HepG2 (cell line): Measurements from ENCODE around the gene RAE1. TPM values are rescaled to one million over a fixed set of nuclear protein-coding genes. Genes with fewer than 3 reads are reported as not detected.
A peak's percentile ranks its signal among the peaks of the same experiment; 100 is the strongest.

Source experiments
- ARID4A ChIP-seq: sonication (generic); formaldehyde crosslinking; IDR thresholded peaks from 2 replicates; pipeline ENCODE4 v1.5.0; 2020; ENCODE audit warnings: mild to moderate bottlenecking, missing genetic modification reagents, borderline replicate concordance
- CBX1 ChIP-seq: IDR thresholded peaks from one replicate; pipeline ENCODE4 v1.6.1; 2016; ENCODE audit warnings: antibody characterized with exemption, low read depth
- CC2D1A ChIP-seq: sonication (generic); formaldehyde crosslinking; IDR thresholded peaks from 2 replicates; pipeline ENCODE4 v1.8.1; 2023; ENCODE audit warnings: mild to moderate bottlenecking, missing genetic modification reagents
- FOXC1 ChIP-seq: sonication (generic); formaldehyde crosslinking; IDR thresholded peaks from 2 replicates; pipeline ENCODE4 v1.8.0; 2022; ENCODE audit warnings: mild to moderate bottlenecking, missing genetic modification reagents, borderline replicate concordance
- GMEB2 ChIP-seq: IDR thresholded peaks from 2 replicates; pipeline ENCODE4 v1.6.1; 2016; ENCODE audit warnings: missing biosample characterization, missing genetic modification reagents, low read depth
- HDAC2 ChIP-seq: sonication (generic); formaldehyde crosslinking; IDR thresholded peaks from 2 replicates; pipeline ENCODE4 v1.4.0; 2020; ENCODE audit warnings: missing genetic modification reagents
- KDM1A ChIP-seq: IDR thresholded peaks from 2 replicates; pipeline ENCODE4 v1.6.1; 2016; ENCODE audit warnings: missing compliant biosample characterization
- MAF1 ChIP-seq: sonication (generic); formaldehyde crosslinking; IDR thresholded peaks from 2 replicates; pipeline ENCODE4 v1.5.0; 2020; ENCODE audit warnings: missing genetic modification reagents, borderline replicate concordance
- MAFF ChIP-seq: IDR thresholded peaks from 2 replicates; pipeline ENCODE4 v1.6.1; 2011; ENCODE audit warnings: low read depth, low read length, improper control_type of control experiment
- NCOA2 ChIP-seq: sonication (generic); formaldehyde crosslinking; IDR thresholded peaks from 2 replicates; pipeline ENCODE4 v1.8.0; 2022; ENCODE audit warnings: inconsistent platforms
- PAF1 ChIP-seq: IDR thresholded peaks from 2 replicates; pipeline ENCODE4 v1.6.1; 2016; ENCODE audit warnings: missing genetic modification reagents, missing compliant biosample characterization
- PLSCR1 ChIP-seq: sonication (generic); formaldehyde crosslinking; IDR thresholded peaks from 2 replicates; pipeline ENCODE4 v1.5.0; 2020; ENCODE audit warnings: missing genetic modification reagents, mild to moderate bottlenecking, borderline replicate concordance
- SCMH1 ChIP-seq: sonication (generic); formaldehyde crosslinking; IDR thresholded peaks from 2 replicates; pipeline ENCODE4 v1.9.0; 2021; ENCODE audit warnings: missing genetic modification reagents, mild to moderate bottlenecking, borderline replicate concordance
- SETDB1 ChIP-seq: sonication (generic); formaldehyde crosslinking; IDR thresholded peaks from 2 replicates; pipeline ENCODE4 v1.5.1; 2020; ENCODE audit warnings: missing genetic modification reagents, mild to moderate bottlenecking, borderline replicate concordance
- SMYD3 ChIP-seq: sonication (generic); formaldehyde crosslinking; IDR thresholded peaks from 2 replicates; pipeline ENCODE4 v1.8.1; 2023; ENCODE audit warnings: mild to moderate bottlenecking, missing genetic modification reagents
- TBX3 ChIP-seq: fragments of 450-650 bp; IDR thresholded peaks from 2 replicates; pipeline ENCODE4 v1.6.1; 2017; ENCODE audit warnings: antibody characterized with exemption, mild to moderate bottlenecking, inconsistent platforms, borderline replicate concordance
- TRIM24 ChIP-seq: sonication (generic); formaldehyde crosslinking; IDR thresholded peaks from 2 replicates; pipeline ENCODE4 v1.8.0; 2022; ENCODE audit warnings: mild to moderate bottlenecking, missing genetic modification reagents
- U2AF1 ChIP-seq: fragments of 200-400 bp; formaldehyde crosslinking; optimal IDR thresholded peaks from 2 replicates; pipeline ENCODE3; 2017; ENCODE audit warnings: mild to moderate bottlenecking, low read depth, low read length
- ZFP1 ChIP-seq: IDR thresholded peaks from 2 replicates; pipeline ENCODE4 v1.6.1; 2016
- ZIK1 ChIP-seq: sonication (generic); formaldehyde crosslinking; IDR thresholded peaks from 2 replicates; pipeline ENCODE4 v1.5.0; 2020; ENCODE audit warnings: mild to moderate bottlenecking, low read depth, missing genetic modification reagents, borderline replicate concordance
- ZNF326 ChIP-seq: sonication (generic); formaldehyde crosslinking; IDR thresholded peaks from 2 replicates; pipeline ENCODE4 v1.4.0; 2020; ENCODE audit warnings: missing genetic modification reagents, borderline replicate concordance
- ZNF383 ChIP-seq: sonication (generic); formaldehyde crosslinking; IDR thresholded peaks from 2 replicates; pipeline ENCODE4 v1.4.0; 2020; ENCODE audit warnings: missing genetic modification reagents, mild to moderate bottlenecking, borderline replicate concordance
- ZNF605 ChIP-seq: sonication (generic); formaldehyde crosslinking; IDR thresholded peaks from 2 replicates; pipeline ENCODE4 v1.8.0; 2022; ENCODE audit warnings: mild to moderate bottlenecking, missing genetic modification reagents
- ZNF629 ChIP-seq: sonication (generic); formaldehyde crosslinking; conservative IDR thresholded peaks from 2 replicates; pipeline ENCODE4 v1.5.0; 2020; ENCODE audit warnings: missing genetic modification reagents
- ZSCAN22 ChIP-seq: sonication (generic); formaldehyde crosslinking; IDR thresholded peaks from 2 replicates; pipeline ENCODE4 v1.4.0; 2020; ENCODE audit warnings: mild to moderate bottlenecking, missing genetic modification reagents
- polyA plus RNA-seq, 8 experiments: library from polyadenylated mRNA; depleted of rRNA in 3 of 8; stranded (reverse) in 7 of 8; unstranded in 1 of 8; fragments of >200 nt; fragmentation: Illumina TruSeq in 4 of 8; extraction: Trizol in 4 of 8; gene quantifications; 2 replicates each; pipeline versions ENCODE4 v1.2.1 to v1.2.3, GENCODE V29; 2011 to 2016; ENCODE audit warnings: low read depth in 4 of 8, missing spikeins in 1 of 8, mixed read lengths in 1 of 8; ENCODE audit not compliant: insufficient read depth in 1 of 8
- total RNA-seq, 5 experiments: library from RNA; depleted of rRNA; stranded (reverse); fragments of >200 nt; fragmentation: Illumina TruSeq; extraction: Trizol; gene quantifications; 2 replicates each; pipeline ENCODE4 v1.2.3, GENCODE V29; 2016; ENCODE audit warnings: low read depth in 1 of 5

The RAE1 gene
- total and polyA plus RNA-seq, 2 of the 13 experiments (the other 11 are each of a cell fraction or from before 2014, with no cell fraction given), result 36.1 to 72.9 TPM

GRCh38 chr20:57390604-57391438, 39.8 kb downstream of the RAE1 start, which contains the start of gene RBM38 (continued):
- TF ChIP-seq PLSCR1 (CRISPR knock-in tag) (no peak), CBX1 (no peak), NCOA2 (CRISPR knock-in tag) (no peak), ZNF326 (CRISPR knock-in tag) (no peak), GMEB2 (CRISPR knock-in tag) (no peak), PAF1 (no peak), SETDB1 (no peak), TRIM24 (CRISPR knock-in tag) (no peak), ZNF605 (CRISPR knock-in tag) (no peak), MAFF (no peak), ZSCAN22 (CRISPR knock-in tag) (no peak), U2AF1 (peak; percentile 21), KDM1A (no peak), ZNF629 (no peak), MAF1 (CRISPR knock-in tag) (0 out of 2 replicates have a peak, but pooled peaks have one; percentile 64), SMYD3 (no peak), SCMH1 (no peak), ZIK1 (CRISPR knock-in tag) (no peak), ZFP1 (no peak), ARID4A (0 out of 2 replicates have a peak, but pooled peaks have one; percentile 16), FOXC1 (CRISPR knock-in tag) (peak; percentile 36; the same call in 1 of the 2 replicates), CC2D1A (CRISPR knock-in tag) (no peak), HDAC2 (CRISPR knock-in tag) (no peak), TBX3 (no peak), ZNF383 (CRISPR knock-in tag) (no peak)
